Trophoblast cell (in vitro differentiated cells and primary cell): ENCODE results near the gene SLC6A11.

Source experiments
- DNase-seq, 2 donors: peaks; one replicate each; pipeline ENCODE4 v3.0.0-alpha.2; 2016
- H2AFZ ChIP-seq: 2 replicates; pipeline ENCODE4 v1.6.1; 2013; ENCODE audit warnings: low read length, moderate library complexity, mild to moderate bottlenecking; ENCODE audit not compliant: insufficient read depth, poor library complexity
- H2AK5ac ChIP-seq: 2 replicates; pipeline ENCODE4 v1.6.1; 2013; ENCODE audit warnings: mild to moderate bottlenecking, low read length
- H2BK120ac ChIP-seq: 2 replicates; pipeline ENCODE4 v1.6.1; 2013; ENCODE audit warnings: low read length, mild to moderate bottlenecking, moderate library complexity; ENCODE audit not compliant: insufficient read depth, poor library complexity
- H2BK12ac ChIP-seq: 2 replicates; pipeline ENCODE4 v1.6.1; 2013; ENCODE audit warnings: mild to moderate bottlenecking, low read length, moderate library complexity
- H2BK5ac ChIP-seq: 2 replicates; pipeline ENCODE4 v1.6.1; 2013; ENCODE audit warnings: low read length, low read depth, moderate library complexity, mild to moderate bottlenecking; ENCODE audit not compliant: poor library complexity
- H3K14ac ChIP-seq: 2 replicates; pipeline ENCODE4 v1.6.1; 2013; ENCODE audit warnings: mild to moderate bottlenecking, low read length
- H3K18ac ChIP-seq: 2 replicates; pipeline ENCODE4 v1.6.1; 2013; ENCODE audit warnings: mild to moderate bottlenecking, low read length
- H3K23ac ChIP-seq: 2 replicates; pipeline ENCODE4 v1.6.1; 2013; ENCODE audit warnings: low read length
- H3K27ac ChIP-seq: 2 replicates; pipeline ENCODE4 v1.5.1; 2013; ENCODE audit warnings: low read depth, mild to moderate bottlenecking, inconsistent platforms, low read length, moderate library complexity
- H3K27me3 ChIP-seq: 2 replicates; pipeline ENCODE4 v1.6.1; 2013; ENCODE audit warnings: inconsistent platforms, mild to moderate bottlenecking, low read length, moderate library complexity; ENCODE audit not compliant: insufficient read depth
- H3K36me3 ChIP-seq, 2 experiments: 1 replicate in 1 of 2; 2 replicates in 1 of 2; pipeline ENCODE4 v1.6.1; 2013; ENCODE audit warnings: low read length in 2 of 2, mild to moderate bottlenecking in 2 of 2, moderate library complexity in 1 of 2; ENCODE audit not compliant: insufficient read depth in 2 of 2, control insufficient read depth in 1 of 2
- H3K4ac ChIP-seq: 2 replicates; pipeline ENCODE4 v1.6.1; 2013; ENCODE audit warnings: low read depth, mild to moderate bottlenecking, low read length, moderate library complexity
- H3K4me1 ChIP-seq, 2 experiments: 1 replicate in 1 of 2; 2 replicates in 1 of 2; pipeline ENCODE4 v1.6.1; 2013; ENCODE audit warnings: low read length in 2 of 2, mild to moderate bottlenecking in 2 of 2, moderate library complexity in 1 of 2; ENCODE audit not compliant: insufficient read depth in 2 of 2, control insufficient read depth in 1 of 2
- H3K4me2 ChIP-seq: 2 replicates; pipeline ENCODE4 v1.6.1; 2013; ENCODE audit warnings: inconsistent platforms, mild to moderate bottlenecking, low read length, moderate library complexity
- H3K4me3 ChIP-seq: 2 replicates; pipeline ENCODE4 v1.5.1; 2013; ENCODE audit warnings: mild to moderate bottlenecking, low read depth, low read length, inconsistent platforms
- H3K79me1 ChIP-seq: one replicate; pipeline ENCODE4 v1.6.1; 2013; ENCODE audit warnings: low read length
- H3K79me2 ChIP-seq: 2 replicates; pipeline ENCODE4 v1.6.1; 2013; ENCODE audit warnings: low read length, mild to moderate bottlenecking; ENCODE audit not compliant: control insufficient read depth, insufficient read depth, poor library complexity
- H3K9ac ChIP-seq: 2 replicates; pipeline ENCODE4 v1.6.1; 2013; ENCODE audit warnings: mild to moderate bottlenecking, low read length
- H3K9me3 ChIP-seq: 2 replicates; pipeline ENCODE4 v1.6.1; 2013; ENCODE audit warnings: low read depth, mild to moderate bottlenecking, control low read depth, inconsistent platforms, low read length; ENCODE audit not compliant: insufficient read depth
- H4K12ac ChIP-seq: 2 replicates; pipeline ENCODE4 v1.6.1; 2013; ENCODE audit warnings: low read depth, mild to moderate bottlenecking, low read length, moderate library complexity
- H4K8ac ChIP-seq: 2 replicates; pipeline ENCODE4 v1.6.1; 2013; ENCODE audit warnings: low read depth, mild to moderate bottlenecking, low read length, moderate library complexity
- H4K91ac ChIP-seq: one replicate; pipeline ENCODE4 v1.6.1; 2013; ENCODE audit warnings: low read depth, mild to moderate bottlenecking, low read length, moderate library complexity
- WGBS: extraction: QIAGEN DNeasy Blood & Tissue Kit; methylation state at CpG from one replicate; pipeline ENCODE4 v1.1.7; 2013; ENCODE audit warnings: missing lambda C conversion rate; ENCODE audit not compliant: insufficient read length, insufficient coverage; ENCODE audit errors: extremely low coverage; 5-methylcytosine and 5-hydroxymethylcytosine counted together

The SLC6A11 gene

GRCh38 chr3:10955711-10956453, 139.9 kb downstream of the SLC6A11 start:
- H2BK120ac ChIP-seq = no peak overlapping the region
- H3K9me3 ChIP-seq = no peaks in the 10 kb centered on the region
- H3K23ac ChIP-seq = no peak overlapping the region
- no peak overlapping the region for H3K27ac ChIP-seq
- H4K8ac ChIP-seq = no peak overlapping the region
- no peak overlapping the region for H2BK12ac ChIP-seq
- no peaks in the 10 kb centered on the region for H3K79me1 ChIP-seq
- H3K4me2 ChIP-seq = no peak overlapping the region
- no peaks in the 10 kb centered on the region for H3K27me3 ChIP-seq
- no peak overlapping the region for H3K9ac ChIP-seq
- H4K12ac ChIP-seq = no peak overlapping the region
- no peak overlapping the region for H2AK5ac ChIP-seq
- H3K14ac ChIP-seq = no peak overlapping the region
- H3K18ac ChIP-seq = no peak overlapping the region
- DNase-seq = no peak
- no CpG with 5 or more reads among the region's 15 CpGs for WGBS
- H3K4ac ChIP-seq = no peak overlapping the region
- no peak overlapping the region for H3K4me3 ChIP-seq
- no peak overlapping the region for H2BK5ac ChIP-seq
- H3K36me3 ChIP-seq = no peaks in the 10 kb centered on the region
- no peaks in the 10 kb centered on the region for H3K4me1 ChIP-seq
- no peaks in the 10 kb centered on the region for H3K79me2 ChIP-seq
- H2AFZ ChIP-seq = no peak overlapping the region
- H4K91ac ChIP-seq = no peak overlapping the region

DNA sequence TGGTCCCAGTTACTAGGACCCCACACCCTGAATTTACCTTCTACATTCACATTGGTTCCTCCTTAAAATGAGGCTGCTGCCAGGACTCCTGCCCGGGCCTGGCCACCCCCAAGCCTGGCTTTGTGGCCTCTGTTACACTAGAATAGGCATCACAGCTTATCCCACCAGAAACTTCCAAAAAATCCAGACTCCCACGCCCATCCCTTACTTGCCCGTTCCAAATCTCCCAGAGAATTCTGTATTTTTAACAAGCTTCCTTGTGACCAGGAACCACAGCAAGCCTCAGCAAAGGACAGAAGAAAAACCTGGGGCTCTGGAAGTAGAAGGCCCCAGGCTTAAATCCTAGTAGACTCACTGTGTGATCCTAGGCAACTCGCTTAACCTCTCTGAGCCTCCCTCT, 140.5 kb downstream of the SLC6A11 start:
- Histone ChIP-seq H3K4me1 (no peaks in the 10 kb centered on the region), H2AK5ac (no peak overlapping the region), H4K8ac (no peak overlapping the region), H3K79me2 (no peaks in the 10 kb centered on the region), H3K27me3 (no peaks in the 10 kb centered on the region), H2AFZ (no peak overlapping the region), H3K9me3 (no peaks in the 10 kb centered on the region), H3K4me2 (no peak overlapping the region), H3K18ac (no peak overlapping the region), H3K4me3 (no peak overlapping the region), H2BK5ac (no peak overlapping the region), H3K23ac (no peak overlapping the region), H2BK120ac (no peak overlapping the region), H3K36me3 (no peaks in the 10 kb centered on the region), H4K12ac (no peak overlapping the region), H3K79me1 (no peaks in the 10 kb centered on the region), H3K14ac (no peak overlapping the region), H4K91ac (no peak overlapping the region), H3K4ac (no peak overlapping the region), H2BK12ac (no peak overlapping the region), H3K27ac (no peak overlapping the region), H3K9ac (no peak overlapping the region)
- no CpG with 5 or more reads among the region's 4 CpGs for WGBS
- DNase-seq = no peak

DNA sequence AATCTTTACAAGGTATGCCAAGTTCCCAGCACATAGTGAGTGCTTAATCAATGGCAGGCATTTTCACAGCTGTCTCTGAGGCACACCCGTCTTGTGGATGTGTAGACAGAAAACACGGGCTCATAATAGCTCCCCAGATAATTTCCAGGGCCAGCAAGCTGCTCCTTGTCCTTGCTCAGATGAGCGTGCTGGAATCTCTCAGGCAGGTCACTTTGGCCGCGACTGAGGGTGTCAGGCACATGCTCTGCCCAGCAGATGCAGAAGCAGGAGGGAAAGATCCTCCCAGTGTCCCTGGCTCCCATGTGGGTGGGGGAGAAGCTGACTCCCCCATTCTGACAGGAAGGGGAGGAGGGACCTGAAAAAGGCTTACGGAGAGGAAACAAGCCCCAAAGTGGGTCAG, 141.0 kb downstream of the SLC6A11 start:
- no peak overlapping the region for H3K27ac ChIP-seq
- no peak overlapping the region for H2AK5ac ChIP-seq
- no peak overlapping the region for H3K18ac ChIP-seq
- H3K4ac ChIP-seq = no peak overlapping the region
- no peak overlapping the region for H4K8ac ChIP-seq
- no peaks in the 10 kb centered on the region for H3K9me3 ChIP-seq
- no peak overlapping the region for H2AFZ ChIP-seq
- H3K4me2 ChIP-seq = no peak overlapping the region
- H3K79me2 ChIP-seq = no peaks in the 10 kb centered on the region
- H3K27me3 ChIP-seq = no peaks in the 10 kb centered on the region
- H2BK12ac ChIP-seq = no peak overlapping the region
- no peak overlapping the region for H3K4me3 ChIP-seq
- H4K91ac ChIP-seq = no peak overlapping the region
- no peak for DNase-seq
- H3K4me1 ChIP-seq = no peaks in the 10 kb centered on the region
- no peak overlapping the region for H3K9ac ChIP-seq
- H3K14ac ChIP-seq = no peak overlapping the region
- WGBS = no CpG with 5 or more reads among the region's 6 CpGs
- no peak overlapping the region for H3K23ac ChIP-seq
- no peaks in the 10 kb centered on the region for H3K79me1 ChIP-seq
- H2BK120ac ChIP-seq = no peak overlapping the region
- no peak overlapping the region for H4K12ac ChIP-seq
- no peak overlapping the region for H2BK5ac ChIP-seq
- no peaks in the 10 kb centered on the region for H3K36me3 ChIP-seq

DNA sequence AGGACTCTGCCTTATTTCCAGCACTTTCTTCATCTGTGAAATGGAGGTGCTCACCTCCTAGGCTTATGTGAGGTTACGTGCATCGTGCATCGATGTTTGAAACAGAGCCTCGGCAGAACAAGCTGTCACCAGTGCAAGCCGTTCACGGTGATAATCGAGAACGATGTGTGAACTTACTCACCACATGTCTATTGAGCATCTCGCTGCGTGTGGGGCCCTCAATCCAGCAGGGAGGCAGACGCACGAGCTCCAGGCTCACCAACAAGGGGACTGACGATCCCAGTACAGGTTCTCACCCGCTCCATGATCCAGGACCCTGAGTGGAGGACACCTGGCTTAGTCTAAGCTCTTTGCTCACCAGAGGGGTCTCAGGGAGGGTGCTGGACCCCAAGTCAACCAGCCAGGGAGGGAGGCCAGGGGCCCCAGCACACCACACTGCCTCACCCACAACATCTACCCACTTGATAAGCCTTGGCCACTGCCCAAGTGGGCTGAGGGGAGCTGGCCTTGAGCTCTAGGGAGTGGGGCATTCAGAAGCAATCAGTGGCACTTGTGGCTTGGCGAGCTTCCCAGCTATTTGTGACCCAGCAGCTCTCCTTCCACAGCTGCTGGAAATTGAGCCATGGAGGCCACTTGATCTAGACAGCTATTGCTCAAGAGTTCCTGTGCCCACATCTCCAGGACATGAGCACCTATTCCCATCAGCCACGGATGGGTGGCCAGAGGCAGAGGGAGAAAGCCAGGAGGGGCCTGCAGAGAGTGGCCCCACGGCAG, 142.1 kb downstream of the SLC6A11 start:
- no peak for DNase-seq
- Histone ChIP-seq H4K91ac (no peak overlapping the region), H4K12ac (no peak overlapping the region), H3K14ac (no peak overlapping the region), H3K79me1 (no peaks in the 10 kb centered on the region), H3K4me1 (no peaks in the 10 kb centered on the region), H2BK12ac (no peak overlapping the region), H3K79me2 (no peaks in the 10 kb centered on the region), H3K4me3 (no peak overlapping the region), H3K4ac (no peak overlapping the region), H2BK120ac (no peak overlapping the region), H3K27me3 (no peaks in the 10 kb centered on the region), H2BK5ac (no peak overlapping the region), H3K23ac (no peak overlapping the region), H3K4me2 (no peak overlapping the region), H3K36me3 (no peaks in the 10 kb centered on the region), H3K9me3 (no peaks in the 10 kb centered on the region), H3K27ac (no peak overlapping the region), H3K18ac (no peak overlapping the region), H2AK5ac (no peak overlapping the region), H3K9ac (no peak overlapping the region), H2AFZ (no peak overlapping the region), H4K8ac (no peak overlapping the region)
- WGBS = no CpG with 5 or more reads among the region's 17 CpGs
